Midbrain (tissue), 1 donor: ENCODE measurements around the gene ASL.
"Not testable (repeated sequence)": the region's sequence is repeated elsewhere in the genome, so short reads cannot be mapped to it uniquely, and the experiment has no call there.

Experiments used
- DNase-seq: peaks from one replicate; lab custom pipeline; 2025; lab: John Stamatoyannopoulos, UW

Gene ASL

GRCh38 chr7:66119245-66119850 lies 43.7 kb downstream of the ASL start:
- DNase-seq: no peak

GRCh38 chr7:66123175-66123528 lies 47.5 kb downstream of the ASL start:
- DNase-seq: no peak

- not testable (repeated sequence) for DNase-seq
Measured at GRCh38 chr7:66124569-66124861, 48.9 kb downstream of the ASL start.

- no peak for DNase-seq
Measured at GRCh38 chr7:66125052-66125694, 49.6 kb downstream of the ASL start.

- DNase-seq: not testable (repeated sequence)
Measured at GRCh38 chr7:66125781-66126352, 50.2 kb downstream of the ASL start.

GRCh38 chr7:66127172-66127571 lies 51.6 kb downstream of the ASL start:
- not testable (repeated sequence) for DNase-seq

- no peak for DNase-seq
Measured at GRCh38 chr7:66138994-66139752, 63.6 kb downstream of the ASL start.

- DNase-seq: peak; percentile 58
Measured at GRCh38 chr7:66140924-66141323, 65.3 kb downstream of the ASL start.

- DNase-seq: no peak
Measured at GRCh38 chr7:66142334-66142733, 66.7 kb downstream of the ASL start.

GRCh38 chr7:66142996-66143395 lies 67.4 kb downstream of the ASL start:
- DNase-seq: no peak
